ENCODE measurements around the gene LSM12. TPM values are rescaled to one million over a fixed set of nuclear protein-coding genes. Genes with fewer than 3 reads are reported as not detected.
A peak's percentile ranks its signal among the peaks of the same experiment; 100 is the strongest.

LSM12 gene
- polyA plus RNA-seq, 3 donors = 24.7 to 65.8 (median 64.4) TPM

DNA sequence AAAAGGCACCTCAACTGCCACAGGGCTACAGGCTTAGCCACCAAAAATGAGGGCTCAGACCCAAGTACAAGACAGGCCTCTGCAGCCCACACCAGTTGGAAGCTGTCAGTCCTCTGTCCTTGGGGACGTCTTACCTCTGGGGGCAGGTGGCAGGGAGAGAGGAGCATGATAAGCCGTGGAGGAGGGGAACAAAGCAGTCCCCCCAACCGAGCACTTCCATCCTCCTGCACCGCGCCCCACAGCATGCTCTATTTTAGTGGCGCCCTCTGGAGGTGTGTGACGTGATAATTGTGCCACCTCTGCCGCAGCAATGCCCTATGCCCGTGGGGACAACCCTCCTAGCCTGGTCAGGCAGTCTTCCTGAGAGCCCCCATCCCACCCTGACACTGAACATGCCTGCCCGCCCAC, 17.7 kb upstream of the LSM12 start:
- no peaks in the 10 kb centered on the region for H3K9me3 ChIP-seq (replicated peaks in 1 of 2; ENCODE audit: control insufficient read depth in 1 of 2, insufficient read depth in 1 of 2, low read length in 2 of 2)
- WGBS (ENCODE audit: insufficient coverage) = 91% methylated on average over 4 of the region's 10 CpGs
- intact Hi-C loops (cut with micrococcal nuclease) = no loop called here
- H3K27ac ChIP-seq (ENCODE audit: low read depth in 1 of 2, low read length in 2 of 2) = no peak overlapping the region
- Mint-ChIP-seq H3K27me3 (ENCODE audit: low read depth in 3 of 3) (peaks cover 0 to 5% (median 0%) of the 10 kb centered on the region in 3 donors), H3K4me1 (peaks cover 13% of the 10 kb centered on the region), H3K9me3 (no peaks in the 10 kb centered on the region), H3K27ac (peak overlapping the region in 2 of 7 donors; percentile 11 to 71), H3K36me3 (peaks cover 71 to 95% of the 10 kb centered on the region in 2 donors), H3K4me3 (no peak overlapping the region)
- H3K4me1 ChIP-seq (ENCODE audit: control insufficient read depth in 1 of 2, insufficient read depth in 2 of 2, low read length in 2 of 2) = peaks cover 10 to 14% of the 10 kb centered on the region in 2 donors
- no peak overlapping the region for H3K9ac ChIP-seq (ENCODE audit: insufficient read depth, low read length, poor library complexity, severe bottlenecking)
- TF ChIP-seq, protein P1, sequence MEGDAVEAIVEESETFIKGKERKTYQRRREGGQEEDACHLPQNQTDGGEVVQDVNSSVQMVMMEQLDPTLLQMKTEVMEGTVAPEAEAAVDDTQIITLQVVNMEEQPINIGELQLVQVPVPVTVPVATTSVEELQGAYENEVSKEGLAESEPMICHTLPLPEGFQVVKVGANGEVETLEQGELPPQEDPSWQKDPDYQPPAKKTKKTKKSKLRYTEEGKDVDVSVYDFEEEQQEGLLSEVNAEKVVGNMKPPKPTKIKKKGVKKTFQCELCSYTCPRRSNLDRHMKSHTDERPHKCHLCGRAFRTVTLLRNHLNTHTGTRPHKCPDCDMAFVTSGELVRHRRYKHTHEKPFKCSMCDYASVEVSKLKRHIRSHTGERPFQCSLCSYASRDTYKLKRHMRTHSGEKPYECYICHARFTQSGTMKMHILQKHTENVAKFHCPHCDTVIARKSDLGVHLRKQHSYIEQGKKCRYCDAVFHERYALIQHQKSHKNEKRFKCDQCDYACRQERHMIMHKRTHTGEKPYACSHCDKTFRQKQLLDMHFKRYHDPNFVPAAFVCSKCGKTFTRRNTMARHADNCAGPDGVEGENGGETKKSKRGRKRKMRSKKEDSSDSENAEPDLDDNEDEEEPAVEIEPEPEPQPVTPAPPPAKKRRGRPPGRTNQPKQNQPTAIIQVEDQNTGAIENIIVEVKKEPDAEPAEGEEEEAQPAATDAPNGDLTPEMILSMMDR (IDR thresholded peaks at IDR 0.05) = peak; percentile 37
- H3K27me3 ChIP-seq (ENCODE audit: control insufficient read depth in 2 of 2, insufficient read depth in 2 of 2, low read length in 2 of 2) = no peaks in the 10 kb centered on the region
- H3K4me3 ChIP-seq (replicated peaks in 1 of 3; ENCODE audit: low read depth in 2 of 3, low read length in 3 of 3) = no peak overlapping the region
- H3K79me2 ChIP-seq (ENCODE audit: insufficient read depth, low read length) = no peaks in the 10 kb centered on the region
- peaks cover 3% of the 10 kb centered on the region for H4K20me1 ChIP-seq (ENCODE audit: insufficient read depth, low read length)
- peaks cover 57 to 85% of the 10 kb centered on the region in 2 donors for H3K36me3 ChIP-seq (replicated peaks in 1 of 2; ENCODE audit: control insufficient read depth in 1 of 2, insufficient read depth in 2 of 2, low read length in 2 of 2)
- no peak for DNase-seq
- no peak overlapping the region for H2AFZ ChIP-seq (ENCODE audit: insufficient read depth, low read depth, low read length, poor library complexity, severe bottlenecking)
- no peak overlapping the region for H3K4me2 ChIP-seq (replicated peaks; ENCODE audit: extremely low read depth, low read length, poor library complexity, severe bottlenecking)

DNA sequence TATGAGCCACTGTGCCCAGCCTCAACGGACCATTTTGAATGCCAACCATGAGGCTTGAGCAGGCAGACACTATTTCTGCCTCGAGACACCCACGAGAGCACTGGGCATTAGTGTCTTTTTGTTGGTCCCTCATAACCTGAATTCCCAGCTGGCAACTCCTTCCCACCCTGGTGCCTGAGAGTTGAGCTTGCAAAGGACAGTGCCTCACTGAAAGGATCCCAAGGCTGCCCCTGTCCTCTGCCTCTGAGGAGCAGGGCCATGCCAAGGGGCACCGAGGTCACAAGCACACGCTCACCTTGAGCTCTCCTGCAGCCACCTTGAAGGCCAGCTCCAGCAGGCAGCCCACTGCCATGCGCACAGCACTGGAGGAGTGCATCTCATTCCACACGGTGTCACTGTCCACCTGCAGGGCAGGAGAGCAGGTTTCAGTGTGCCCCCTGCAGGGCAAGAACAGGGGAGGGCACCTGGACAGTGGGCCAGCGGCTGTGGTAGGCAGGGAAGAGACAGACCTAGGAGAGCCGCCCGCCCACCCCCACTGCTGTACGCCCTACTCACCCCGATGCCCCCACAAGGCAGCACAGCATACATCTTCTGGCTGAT, 16.9 kb upstream of the LSM12 start:
- Histone ChIP-seq H3K9me3 (replicated peaks in 1 of 2; ENCODE audit: control insufficient read depth in 1 of 2, insufficient read depth in 1 of 2, low read length in 2 of 2) (no peaks in the 10 kb centered on the region), H3K27ac (ENCODE audit: low read depth in 1 of 2, low read length in 2 of 2) (no peak overlapping the region), H4K20me1 (ENCODE audit: insufficient read depth, low read length) (peaks cover 3% of the 10 kb centered on the region), H2AFZ (ENCODE audit: insufficient read depth, low read depth, low read length, poor library complexity, severe bottlenecking) (no peak overlapping the region), H3K4me1 (ENCODE audit: control insufficient read depth in 1 of 2, insufficient read depth in 2 of 2, low read length in 2 of 2) (peaks cover 17 to 22% of the 10 kb centered on the region in 2 donors), H3K4me3 (replicated peaks in 1 of 3; ENCODE audit: low read depth in 2 of 3, low read length in 3 of 3) (no peak overlapping the region), H3K27me3 (ENCODE audit: control insufficient read depth in 2 of 2, insufficient read depth in 2 of 2, low read length in 2 of 2) (no peaks in the 10 kb centered on the region), H3K9ac (ENCODE audit: insufficient read depth, low read length, poor library complexity, severe bottlenecking) (no peak overlapping the region), H3K79me2 (ENCODE audit: insufficient read depth, low read length) (no peaks in the 10 kb centered on the region), H3K4me2 (replicated peaks; ENCODE audit: extremely low read depth, low read length, poor library complexity, severe bottlenecking) (no peak overlapping the region), H3K36me3 (replicated peaks in 1 of 2; ENCODE audit: control insufficient read depth in 1 of 2, insufficient read depth in 2 of 2, low read length in 2 of 2) (peaks cover 59 to 85% of the 10 kb centered on the region in 2 donors)
- no peak for DNase-seq
- Mint-ChIP-seq H3K36me3 (peaks cover 71 to 95% of the 10 kb centered on the region in 2 donors), H3K27me3 (ENCODE audit: low read depth in 3 of 3) (peaks cover 0 to 5% (median 0%) of the 10 kb centered on the region in 3 donors), H3K27ac (peak overlapping the region in 1 of 7 donors; percentile 43), H3K9me3 (no peaks in the 10 kb centered on the region), H3K4me3 (no peak overlapping the region), H3K4me1 (peaks cover 19% of the 10 kb centered on the region)
- 91% methylated on average over 7 of the region's 12 CpGs for WGBS (ENCODE audit: insufficient coverage)
- TF ChIP-seq, protein P1 (IDR thresholded peaks at IDR 0.05) = no peak
- intact Hi-C loops (cut with micrococcal nuclease) = no loop called here
